Heart right ventricle (tissue), 16 donors: ENCODE data around the gene ST8SIA1. TPM values are rescaled to one million over a fixed set of nuclear protein-coding genes. Genes with fewer than 3 reads are reported as not detected.

Experiments used
- ATAC-seq, 8 donors: fragments of 200-7000 bp; cut with Tn5 transposase; one replicate each; pipeline ENCODE4 v1.9.1; 2020; ENCODE audit warnings: mild to moderate bottlenecking in 8 of 8, moderate library complexity in 8 of 8, moderate number of reproducible peaks in 1 of 8
- DNase-seq, 2 donors: peaks; one replicate each; pipeline ENCODE4 v3.0.0-alpha.2; 2020
- H3K27ac ChIP-seq, 10 donors: fragments of 200-600 bp; sonication (generic) in 2 of 10; one replicate each; pipeline versions ENCODE4 v1.5.0 to v1.8.0; 2020 to 2022; ENCODE audit warnings: mild to moderate bottlenecking in 3 of 10
- H3K27me3 ChIP-seq, 7 donors: fragments of 200-600 bp; one replicate each; pipeline ENCODE4 v1.8.0; 2021 to 2022; ENCODE audit warnings: mild to moderate bottlenecking in 2 of 7
- H3K36me3 ChIP-seq, 9 donors: fragments of 200-600 bp; sonication (generic) in 1 of 9; one replicate each; pipeline versions ENCODE4 v1.5.0 to v1.8.0; 2020 to 2022; ENCODE audit warnings: mild to moderate bottlenecking in 2 of 9
- H3K4me1 ChIP-seq, 9 donors: fragments of 200-600 bp; sonication (generic) in 1 of 9; one replicate each; pipeline versions ENCODE4 v1.5.0 to v1.8.0; 2020 to 2022; ENCODE audit warnings: mild to moderate bottlenecking in 4 of 9
- H3K4me3 ChIP-seq, 10 donors: fragments of 200-600 bp; sonication (generic) in 2 of 10; one replicate each; pipeline versions ENCODE4 v1.5.0 to v1.8.0; 2020 to 2022; ENCODE audit warnings: mild to moderate bottlenecking in 7 of 10, moderate library complexity in 2 of 10
- H3K9me3 ChIP-seq, 11 donors: fragments of 200-600 bp in 10 of 11; sonication (generic) in 2 of 11; one replicate each; pipeline versions ENCODE4 v1.5.0 to v1.8.0; 2013 to 2022; ENCODE audit warnings: mild to moderate bottlenecking in 2 of 11, control low read depth in 1 of 11, moderate library complexity in 1 of 11
- CTCF ChIP-seq, 9 donors: fragments of 200-600 bp; sonication (generic) in 2 of 9; IDR thresholded peaks; one replicate each; pipeline versions ENCODE4 v1.5.0 to v1.8.0; 2021 to 2022; ENCODE audit warnings: antibody characterized with exemption in 9 of 9, mild to moderate bottlenecking in 5 of 9, moderate library complexity in 1 of 9
- WGBS, 2 donors: extraction: QIAGEN DNeasy Blood & Tissue Kit; methylation state at CpG; one replicate each; pipeline ENCODE4 v1.1.7; 2013; ENCODE audit warnings: inconsistent platforms in 1 of 2; 5-methylcytosine and 5-hydroxymethylcytosine counted together
- intact Hi-C, 10 donors: fragments of 100-400 bp; cut with DNase I; formaldehyde crosslinking; loops; one replicate each; pipeline versions ENCODE4 v1.11.1 to v1.14.2; 2022
- polyA plus RNA-seq, 2 donors: library from polyadenylated mRNA; stranded (reverse); fragments of 200-250 nt; gene quantifications; one replicate each; pipeline ENCODE4 v1.2.3, GENCODE V29; 2013
- total RNA-seq, 10 donors: library from RNA; stranded (reverse); fragmentation: NEBNext Ultra II Directional in 3 of 10; extraction: Animal tissue kit (Norgen Biotek cat#: 25700) in 3 of 10; gene quantifications; one replicate each; pipeline versions ENCODE4 v1.2.1 to v1.2.4, GENCODE V29; 2021 to 2023
- donor health status: Arrhythmogenic right ventricular cardiomyopathy.
- donor health status: ischemic (EF 13 %, LVEDD 7.1; RV severe dilation, severe dysfunction).
- donor health status: healthy with polysubstance abuse.
- donor health status: DM: no; HTN: yes; CAD: no.
- donor health status: DM: no; HTN: no; CAD: no.
- donor health status: ischemic (EF 25% LVEDD 6.9; RV normal size, moderate dysfunction).
- donor health status: ischemic (EF 25% LVEDD 5.7; RV mildly dilated, moderate dysfunction).
- donor health status: healthy.
- donor health status: DM: yes; HTN: yes; CAD: no.
- donor health status: Ischemic cardiomyopathy.
- donor health status: ischemic (EF 35%, LVEDD 5.7; RV mildly dilated, moderate dysfunction).
- donor health status: nonischemic (EF 11% LVEDD 7.7; RV severe dilation, severe dysfunction).
- donor health status: DM: yes; HTN: yes; CAD: no.
- donor health status: PGD.
- donor health status: ischemic (EF 29% LVEDD 5.4; RV normal size, mild dysfunction).
- donor health status: nonischemic (EF 23%, LVEDD 6.1; RV moderate dilation, normal function).

ST8SIA1 gene
- total and polyA plus RNA-seq, 12 donors = 0.93 to 4.9 (median 1.9) TPM

GRCh38 chr12:22339691-22340090, 5.2 kb upstream of the ST8SIA1 start:
- H3K27ac ChIP-seq = no peak overlapping the region
- no peaks in the 10 kb centered on the region for H3K36me3 ChIP-seq
- H3K27me3 ChIP-seq = peaks cover 0 to 21% (median under 1%) of the 10 kb centered on the region in 7 donors
- intact Hi-C loops = loop anchor here in 9 of 10 donors (5.0 to 10.0 kb wide), 8 partner anchors 103 to 642 kb away; no protein-coding TSS in a partner anchor
- peaks cover 0 to 8% (median 0%) of the 10 kb centered on the region in 11 donors for H3K9me3 ChIP-seq
- DNase-seq (no peak), ATAC-seq (no peak)
- H3K4me3 ChIP-seq = no peak overlapping the region
- peaks cover 0 to 9% (median 0%) of the 10 kb centered on the region in 9 donors for H3K4me1 ChIP-seq
- WGBS, 2 donors = 91% methylated on average over 9 of the region's 9 CpGs
- TF ChIP-seq CTCF (IDR thresholded peaks at IDR 0.05) = no peak

GRCh38 chr12:22335794-22336166, 1.3 kb upstream of the ST8SIA1 start:
- WGBS, 2 donors = 5 to 7% methylated on average over 6 of the region's 6 CpGs

GRCh38 chr12:22333713-22334409, 646 bp downstream of the ST8SIA1 start:
- no peak for TF ChIP-seq CTCF (IDR thresholded peaks at IDR 0.05)
- peaks cover 0 to 16% (median 6%) of the 10 kb centered on the region in 9 donors for H3K4me1 ChIP-seq
- H3K36me3 ChIP-seq = no peaks in the 10 kb centered on the region
- DNase-seq (peak in 1 of 2 donors; percentile 20), ATAC-seq (peak in 2 of 8 donors; percentile 9 to 50)
- intact Hi-C loops = loop anchor here in 5 of 10 donors (2.0 to 10.0 kb wide), 3 partner anchors 111 to 239 kb away; no protein-coding TSS in a partner anchor
- 3 to 4% methylated on average over 49 of the region's 49 CpGs for WGBS, 2 donors
- peak overlapping the region in 6 of 10 donors; percentile 7 to 75 (median 61) for H3K27ac ChIP-seq
- H3K27me3 ChIP-seq = peaks cover 0 to 46% (median 16%) of the 10 kb centered on the region in 7 donors
- peak overlapping the region; percentile 52 to 72 (median 62) for H3K4me3 ChIP-seq
- no peaks in the 10 kb centered on the region for H3K9me3 ChIP-seq

More at GRCh38 chr12:22335794-22336166, 1.3 kb upstream of the ST8SIA1 start:
- peaks cover 0 to 24% (median 6%) of the 10 kb centered on the region in 9 donors for H3K4me1 ChIP-seq
- DNase-seq (no peak), ATAC-seq (peak in 7 of 8 donors; percentile 5 to 46 (median 28))
- no peaks in the 10 kb centered on the region for H3K9me3 ChIP-seq
- H3K27ac ChIP-seq = peak overlapping the region in 1 of 10 donors; percentile 54
- intact Hi-C loops = loop anchor here in 9 of 10 donors (2.0 to 10.0 kb wide), 9 partner anchors 107 to 638 kb away; no protein-coding TSS in a partner anchor
- H3K4me3 ChIP-seq = peak overlapping the region in 9 of 10 donors; percentile 53 to 72 (median 64)
- peak in 5 of 9 donors; percentile 13 to 21 (median 16) for TF ChIP-seq CTCF (IDR thresholded peaks at IDR 0.05)
- peaks cover 0 to 46% (median 16%) of the 10 kb centered on the region in 7 donors for H3K27me3 ChIP-seq
- H3K36me3 ChIP-seq = no peaks in the 10 kb centered on the region

- peak overlapping the region in 9 of 10 donors; percentile 52 to 68 (median 61) for H3K4me3 ChIP-seq
- ATAC-seq (no peak), DNase-seq (no peak)
- no peaks in the 10 kb centered on the region for H3K36me3 ChIP-seq
- no peak for TF ChIP-seq CTCF (IDR thresholded peaks at IDR 0.05)
- H3K27ac ChIP-seq = peak overlapping the region in 4 of 10 donors; percentile 3 to 75 (median 61)
- intact Hi-C loops = loop anchor here in 4 of 10 donors (10.0 kb wide), 2 partner anchors 112 to 238 kb away; no protein-coding TSS in a partner anchor
- peaks cover 0 to 46% (median 16%) of the 10 kb centered on the region in 7 donors for H3K27me3 ChIP-seq
- peaks cover 0 to 16% (median 6%) of the 10 kb centered on the region in 9 donors for H3K4me1 ChIP-seq
- no peaks in the 10 kb centered on the region for H3K9me3 ChIP-seq
- 34 to 40% methylated on average over 10 of the region's 10 CpGs for WGBS, 2 donors
Measured at GRCh38 chr12:22333186-22333712, 1.3 kb downstream of the ST8SIA1 start.
